Glutamatergic neuron (in vitro differentiated cells): ENCODE results near the gene LDHAL6A. TPM values are rescaled to one million over a fixed set of nuclear protein-coding genes. Genes with fewer than 3 reads are reported as not detected.

Experiments used
- DNase-seq: peaks from one replicate; pipeline ENCODE4 v3.0.0; 2022
- H3K27ac Mint-ChIP-seq: one replicate; pipeline ENCODE4 v1.8.0; 2020; ENCODE audit warnings: mild to moderate bottlenecking, mixed read lengths, inconsistent platforms; ENCODE audit not compliant: unreplicated experiment
- H3K27me3 Mint-ChIP-seq: one replicate; pipeline ENCODE4 v1.8.0; 2020; ENCODE audit warnings: mild to moderate bottlenecking, moderate library complexity, mixed read lengths, inconsistent platforms; ENCODE audit not compliant: unreplicated experiment
- H3K36me3 Mint-ChIP-seq: one replicate; pipeline ENCODE4 v1.8.0; 2020; ENCODE audit warnings: mild to moderate bottlenecking, mixed read lengths, inconsistent platforms; ENCODE audit not compliant: unreplicated experiment
- H3K4me1 Mint-ChIP-seq: one replicate; pipeline ENCODE4 v1.8.0; 2020; ENCODE audit warnings: mild to moderate bottlenecking, low read depth, mixed read lengths, inconsistent platforms; ENCODE audit not compliant: unreplicated experiment
- H3K4me3 Mint-ChIP-seq: one replicate; pipeline ENCODE4 v1.8.0; 2020; ENCODE audit warnings: mild to moderate bottlenecking, mixed read lengths, inconsistent platforms; ENCODE audit not compliant: unreplicated experiment
- H3K9me3 Mint-ChIP-seq: one replicate; pipeline ENCODE4 v1.8.0; 2020; ENCODE audit warnings: mild to moderate bottlenecking, moderate library complexity, mixed read lengths, inconsistent platforms; ENCODE audit not compliant: unreplicated experiment
- total RNA-seq: library from RNA; stranded (reverse); fragmentation: NEBNext Ultra II Directional; extraction: Animal tissue kit (Norgen Biotek cat#: 25700); gene quantifications from one replicate; pipeline ENCODE4 v1.2.1, GENCODE V29; 2021; ENCODE audit not compliant: unreplicated experiment
- TF ChIP-seq, protein P1 (sequence below): fragments of 200-600 bp; sonication (generic); IDR thresholded peaks from one replicate; pipeline ENCODE4 v1.5.0; 2021; ENCODE audit not compliant: partially characterized antibody, unreplicated experiment

LDHAL6A gene
- total RNA-seq, 1 donor from 2014 or later, result not detected

GRCh38 chr11:18420067-18420466 is 35.6 kb upstream of the LDHAL6A start:
- Mint-ChIP-seq H3K9me3 (no peaks in the 10 kb centered on the region), H3K27ac (no peak overlapping the region), H3K4me1 (no peaks in the 10 kb centered on the region), H3K36me3 (no peaks in the 10 kb centered on the region), H3K4me3 (no peak overlapping the region), H3K27me3 (no peaks in the 10 kb centered on the region)
- TF ChIP-seq, protein P1, sequence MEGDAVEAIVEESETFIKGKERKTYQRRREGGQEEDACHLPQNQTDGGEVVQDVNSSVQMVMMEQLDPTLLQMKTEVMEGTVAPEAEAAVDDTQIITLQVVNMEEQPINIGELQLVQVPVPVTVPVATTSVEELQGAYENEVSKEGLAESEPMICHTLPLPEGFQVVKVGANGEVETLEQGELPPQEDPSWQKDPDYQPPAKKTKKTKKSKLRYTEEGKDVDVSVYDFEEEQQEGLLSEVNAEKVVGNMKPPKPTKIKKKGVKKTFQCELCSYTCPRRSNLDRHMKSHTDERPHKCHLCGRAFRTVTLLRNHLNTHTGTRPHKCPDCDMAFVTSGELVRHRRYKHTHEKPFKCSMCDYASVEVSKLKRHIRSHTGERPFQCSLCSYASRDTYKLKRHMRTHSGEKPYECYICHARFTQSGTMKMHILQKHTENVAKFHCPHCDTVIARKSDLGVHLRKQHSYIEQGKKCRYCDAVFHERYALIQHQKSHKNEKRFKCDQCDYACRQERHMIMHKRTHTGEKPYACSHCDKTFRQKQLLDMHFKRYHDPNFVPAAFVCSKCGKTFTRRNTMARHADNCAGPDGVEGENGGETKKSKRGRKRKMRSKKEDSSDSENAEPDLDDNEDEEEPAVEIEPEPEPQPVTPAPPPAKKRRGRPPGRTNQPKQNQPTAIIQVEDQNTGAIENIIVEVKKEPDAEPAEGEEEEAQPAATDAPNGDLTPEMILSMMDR, result no peak
- no peak for DNase-seq

DNA sequence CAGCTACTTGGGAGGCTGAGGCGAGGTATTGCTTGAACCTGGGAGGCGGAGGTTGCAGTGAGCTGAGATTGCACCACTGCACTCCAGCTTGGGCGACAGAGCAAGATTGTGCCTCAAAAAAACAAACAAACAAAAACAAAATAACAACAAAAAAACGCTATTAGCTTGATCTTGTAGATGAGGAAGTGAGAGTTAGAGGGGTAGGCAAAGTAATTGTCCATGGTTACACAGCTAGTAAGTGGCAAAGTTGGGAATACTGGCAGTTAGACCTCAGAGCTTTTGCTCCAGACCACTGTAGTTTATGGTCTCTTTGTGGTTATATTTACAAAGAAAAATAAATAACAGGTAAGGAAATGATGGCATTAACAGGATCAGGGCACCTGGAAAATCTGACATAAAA is 28.4 kb upstream of the LDHAL6A start:
- no peaks in the 10 kb centered on the region for H3K27me3 Mint-ChIP-seq
- no peaks in the 10 kb centered on the region for H3K36me3 Mint-ChIP-seq
- no peak for DNase-seq
- TF ChIP-seq, protein P1, result no peak
- H3K4me3 Mint-ChIP-seq, result no peak overlapping the region
- H3K9me3 Mint-ChIP-seq, result no peaks in the 10 kb centered on the region
- H3K27ac Mint-ChIP-seq, result no peak overlapping the region
- no peaks in the 10 kb centered on the region for H3K4me1 Mint-ChIP-seq

DNA sequence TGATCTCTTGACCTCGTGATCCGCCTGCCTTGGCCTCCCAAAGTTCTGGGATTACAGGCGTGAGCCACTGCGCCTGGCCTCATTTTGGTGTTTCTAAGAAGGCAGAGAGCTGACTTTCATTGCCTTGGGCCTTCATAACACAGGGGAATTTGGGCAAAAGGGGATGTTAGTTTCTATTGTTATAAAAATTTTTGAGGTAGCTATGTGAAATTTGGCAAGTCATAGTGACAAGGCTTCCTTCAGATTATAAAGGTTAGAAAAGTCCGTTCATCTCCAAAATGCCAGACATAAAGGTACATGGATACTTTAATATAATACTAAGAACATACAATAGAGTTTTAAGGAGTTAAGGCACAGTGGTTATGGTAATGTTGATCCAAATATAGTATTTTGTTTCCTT is 26.3 kb upstream of the LDHAL6A start:
- H3K9me3 Mint-ChIP-seq, result no peaks in the 10 kb centered on the region
- no peak for DNase-seq
- H3K27ac Mint-ChIP-seq, result no peak overlapping the region
- no peaks in the 10 kb centered on the region for H3K4me1 Mint-ChIP-seq
- no peak overlapping the region for H3K4me3 Mint-ChIP-seq
- TF ChIP-seq, protein P1, result no peak
- H3K27me3 Mint-ChIP-seq, result no peaks in the 10 kb centered on the region
- no peaks in the 10 kb centered on the region for H3K36me3 Mint-ChIP-seq

- no peak overlapping the region for H3K27ac Mint-ChIP-seq
- H3K4me3 Mint-ChIP-seq, result no peak overlapping the region
- no peaks in the 10 kb centered on the region for H3K4me1 Mint-ChIP-seq
- no peak for DNase-seq
- H3K36me3 Mint-ChIP-seq, result peaks cover 5% of the 10 kb centered on the region
- TF ChIP-seq, protein P1, result no peak
- no peaks in the 10 kb centered on the region for H3K9me3 Mint-ChIP-seq
- H3K27me3 Mint-ChIP-seq, result no peaks in the 10 kb centered on the region
Observed at GRCh38 chr11:18438691-18439090, 17.0 kb upstream of the LDHAL6A start.

DNA sequence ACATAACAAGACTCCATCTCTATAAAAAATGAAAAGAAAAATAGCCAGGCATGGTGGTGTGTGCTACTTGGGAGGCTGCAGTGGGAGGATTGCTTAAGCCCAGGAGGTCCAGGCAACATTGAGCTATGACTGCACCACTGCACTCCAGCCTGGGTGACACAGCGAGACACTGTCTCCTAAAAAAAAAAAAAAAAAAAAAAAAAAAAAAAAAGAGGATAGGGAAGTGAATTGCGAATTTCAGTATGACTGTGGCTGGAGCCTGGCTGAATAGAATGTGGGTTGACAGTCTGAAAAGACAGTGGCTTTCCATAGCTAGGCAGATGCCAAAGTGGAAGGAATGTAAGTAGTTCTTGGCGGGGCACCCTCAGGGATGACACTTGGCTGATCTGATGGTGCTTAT is 6.4 kb upstream of the LDHAL6A start:
- peaks cover 5% of the 10 kb centered on the region for H3K27me3 Mint-ChIP-seq
- no peak overlapping the region for H3K27ac Mint-ChIP-seq
- no peaks in the 10 kb centered on the region for H3K9me3 Mint-ChIP-seq
- no peak overlapping the region for H3K4me3 Mint-ChIP-seq
- no peak for DNase-seq
- H3K4me1 Mint-ChIP-seq, result no peaks in the 10 kb centered on the region
- H3K36me3 Mint-ChIP-seq, result no peaks in the 10 kb centered on the region
- TF ChIP-seq, protein P1, result no peak
